Measurements from ENCODE around the gene HEPHL1. TPM values are rescaled to one million over a fixed set of nuclear protein-coding genes. Genes with fewer than 3 reads are reported as not detected.

HEPHL1 gene
- total RNA-seq, 4 donors from 2014 or later = not detected

GRCh38 chr11:94030059-94030458, 8.9 kb downstream of the HEPHL1 start:
- TF ChIP-seq POLR2AphosphoS5 (IDR thresholded peaks at IDR 0.05) (no peak), CTCF (IDR thresholded peaks at IDR 0.05) (no peak), EP300 (IDR thresholded peaks at IDR 0.05; ENCODE audit: low read depth) (no peak), POLR2A (IDR thresholded peaks at IDR 0.05) (no peak)
- H3K4me3 ChIP-seq = no peak overlapping the region
- in situ Hi-C loops (cut with MboI; ENCODE audit: low pct_ligation_motif_present in 1 of 4, low pct_unique_long_range_greater_than_20kb in 1 of 4, low sequenced_read_pairs in 3 of 4) = no loop called here
- H3K9me3 ChIP-seq = no peaks in the 10 kb centered on the region
- no peaks in the 10 kb centered on the region for H3K27me3 ChIP-seq
- H3K4me1 ChIP-seq = no peaks in the 10 kb centered on the region
- no peak overlapping the region for H3K27ac ChIP-seq
- DNase-seq = no peak
- intact Hi-C loops (cut with DNase I; ENCODE audit: low total_unique reads) = no loop called here
- WGBS, 2 donors (ENCODE audit: low coverage in 1 of 2) = 62 to 79% methylated on average over 1 of the region's 1 CpG
- no peaks in the 10 kb centered on the region for H3K36me3 ChIP-seq

- Histone ChIP-seq H3K9me3 (no peaks in the 10 kb centered on the region), H3K4me1 (no peaks in the 10 kb centered on the region), H3K4me3 (no peak overlapping the region), H3K36me3 (no peaks in the 10 kb centered on the region), H3K27me3 (no peaks in the 10 kb centered on the region), H3K27ac (no peak overlapping the region)
- TF ChIP-seq POLR2AphosphoS5 (IDR thresholded peaks at IDR 0.05) = no peak
- TF ChIP-seq POLR2A (IDR thresholded peaks at IDR 0.05) = no peak
- TF ChIP-seq EP300 (IDR thresholded peaks at IDR 0.05; ENCODE audit: low read depth) = no peak
- TF ChIP-seq CTCF (IDR thresholded peaks at IDR 0.05) = no peak
- intact Hi-C loops (cut with DNase I; ENCODE audit: low total_unique reads) = no loop called here
- no peak for DNase-seq
- in situ Hi-C loops (cut with MboI; ENCODE audit: low pct_ligation_motif_present in 1 of 4, low pct_unique_long_range_greater_than_20kb in 1 of 4, low sequenced_read_pairs in 3 of 4) = no loop called here
- 40 to 72% methylated on average over 1 to 4 of the region's 4 CpGs for WGBS, 2 donors (ENCODE audit: low coverage in 1 of 2)
These were observed 10.5 kb downstream of the HEPHL1 start for GRCh38 chr11:94031625-94032024.

GRCh38 chr11:94032066-94032465, 10.9 kb downstream of the HEPHL1 start:
- no peaks in the 10 kb centered on the region for H3K27me3 ChIP-seq
- H3K27ac ChIP-seq = no peak overlapping the region
- H3K36me3 ChIP-seq = no peaks in the 10 kb centered on the region
- no peak for TF ChIP-seq POLR2AphosphoS5 (IDR thresholded peaks at IDR 0.05)
- TF ChIP-seq CTCF (IDR thresholded peaks at IDR 0.05) = no peak
- TF ChIP-seq EP300 (IDR thresholded peaks at IDR 0.05; ENCODE audit: low read depth) = no peak
- no peak for TF ChIP-seq POLR2A (IDR thresholded peaks at IDR 0.05)
- H3K4me3 ChIP-seq = no peak overlapping the region
- 55 to 85% methylated on average over 2 to 5 of the region's 5 CpGs for WGBS, 2 donors (ENCODE audit: low coverage in 1 of 2)
- in situ Hi-C loops (cut with MboI; ENCODE audit: low pct_ligation_motif_present in 1 of 4, low pct_unique_long_range_greater_than_20kb in 1 of 4, low sequenced_read_pairs in 3 of 4) (no loop called here), intact Hi-C loops (cut with DNase I; ENCODE audit: low total_unique reads) (no loop called here)
- H3K9me3 ChIP-seq = no peaks in the 10 kb centered on the region
- no peaks in the 10 kb centered on the region for H3K4me1 ChIP-seq
- no peak for DNase-seq

- WGBS, 2 donors (ENCODE audit: low coverage in 1 of 2) = 80 to 100% methylated on average over 2 to 8 of the region's 8 CpGs
- Histone ChIP-seq H3K9me3 (no peaks in the 10 kb centered on the region), H3K27ac (no peak overlapping the region), H3K36me3 (no peaks in the 10 kb centered on the region), H3K27me3 (no peaks in the 10 kb centered on the region), H3K4me1 (no peaks in the 10 kb centered on the region), H3K4me3 (no peak overlapping the region)
- no peak for DNase-seq
- in situ Hi-C loops (cut with MboI; ENCODE audit: low pct_ligation_motif_present in 1 of 4, low pct_unique_long_range_greater_than_20kb in 1 of 4, low sequenced_read_pairs in 3 of 4) = no loop called here
- intact Hi-C loops (cut with DNase I; ENCODE audit: low total_unique reads) = no loop called here
- TF ChIP-seq EP300 (IDR thresholded peaks at IDR 0.05; ENCODE audit: low read depth) (no peak), POLR2AphosphoS5 (IDR thresholded peaks at IDR 0.05) (no peak), POLR2A (IDR thresholded peaks at IDR 0.05) (no peak), CTCF (IDR thresholded peaks at IDR 0.05) (no peak)
These were observed 11.6 kb downstream of the HEPHL1 start for GRCh38 chr11:94032725-94033124.
